ENCODE measurements around the gene VAMP8. TPM values are rescaled to one million over a fixed set of nuclear protein-coding genes. Genes with fewer than 3 reads are reported as not detected.

Gene VAMP8
- total RNA-seq, 2 donors from 2014 or later, result 185 to 222 TPM

GRCh38 chr2:85604568-85605339 lies 27.4 kb downstream of the VAMP8 start:
- no peak for DNase-seq
- Histone ChIP-seq H3K27me3 (no peaks in the 10 kb centered on the region), H3K27ac (no peak overlapping the region), H3K4me3 (no peak overlapping the region), H3K4me1 (peaks cover 4% of the 10 kb centered on the region), H3K9ac (ENCODE audit: low read depth in 2 of 2, low read length in 2 of 2) (no peak overlapping the region), H3K9me3 (no peaks in the 10 kb centered on the region), H3K36me3 (no peaks in the 10 kb centered on the region)
- TF ChIP-seq CTCF (IDR thresholded peaks at IDR 0.05), result no peak
- intact Hi-C loops (cut with DNase I), result no loop called here

DNA sequence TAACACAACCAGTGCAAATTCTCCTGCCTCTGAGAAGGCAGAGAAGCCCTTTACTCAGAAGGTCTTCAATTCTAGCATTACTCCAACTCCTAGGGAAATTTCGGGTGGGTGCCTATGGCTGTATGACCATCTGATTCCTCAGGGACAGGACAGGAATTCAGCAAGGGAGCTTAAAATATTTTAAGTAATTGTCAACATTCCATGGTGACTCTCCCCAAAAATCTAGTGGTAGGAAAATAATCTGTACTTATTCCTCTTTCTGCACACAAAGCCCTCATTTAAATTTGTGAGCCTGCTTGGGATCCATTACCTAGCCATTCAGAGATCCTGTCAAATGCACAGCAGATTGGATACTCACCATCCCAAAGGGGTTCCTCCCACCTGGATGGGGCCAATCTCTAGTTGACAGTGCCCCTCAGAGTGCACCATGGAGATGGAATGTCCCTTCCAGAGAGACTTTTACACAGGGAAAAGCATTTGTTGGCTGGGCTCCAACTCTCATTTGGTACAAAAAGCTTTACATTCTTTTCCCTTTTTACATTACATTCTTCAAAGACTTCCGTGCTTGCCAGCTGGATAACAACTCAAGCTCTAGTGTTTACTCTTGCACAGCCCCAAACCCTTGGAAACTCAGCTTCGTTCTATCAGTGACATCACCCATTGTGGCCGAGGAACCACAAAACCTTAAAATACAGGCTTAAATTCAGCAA lies 28.2 kb downstream of the VAMP8 start:
- Histone ChIP-seq H3K27ac (no peak overlapping the region), H3K4me1 (peaks cover 4% of the 10 kb centered on the region), H3K27me3 (no peaks in the 10 kb centered on the region), H3K36me3 (no peaks in the 10 kb centered on the region), H3K9ac (ENCODE audit: low read depth in 2 of 2, low read length in 2 of 2) (no peak overlapping the region), H3K9me3 (no peaks in the 10 kb centered on the region), H3K4me3 (no peak overlapping the region)
- no peak for TF ChIP-seq CTCF (IDR thresholded peaks at IDR 0.05)
- intact Hi-C loops (cut with DNase I), result no loop called here
- DNase-seq, result no peak

GRCh38 chr2:85606116-85606455 lies 28.7 kb downstream of the VAMP8 start:
- H3K9ac ChIP-seq (ENCODE audit: low read depth in 2 of 2, low read length in 2 of 2), result no peak overlapping the region
- H3K27me3 ChIP-seq, result no peaks in the 10 kb centered on the region
- H3K27ac ChIP-seq, result no peak overlapping the region
- H3K4me3 ChIP-seq, result no peak overlapping the region
- H3K9me3 ChIP-seq, result no peaks in the 10 kb centered on the region
- no peaks in the 10 kb centered on the region for H3K36me3 ChIP-seq
- intact Hi-C loops (cut with DNase I), result no loop called here
- H3K4me1 ChIP-seq, result peaks cover 6% of the 10 kb centered on the region
- no peak for TF ChIP-seq CTCF (IDR thresholded peaks at IDR 0.05)
- no peak for DNase-seq

GRCh38 chr2:85607268-85608215 lies 30.2 kb downstream of the VAMP8 start:
- DNase-seq, result no peak
- no peak overlapping the region for H3K4me3 ChIP-seq
- no peak for TF ChIP-seq CTCF (IDR thresholded peaks at IDR 0.05)
- H3K36me3 ChIP-seq, result no peaks in the 10 kb centered on the region
- H3K27me3 ChIP-seq, result no peaks in the 10 kb centered on the region
- intact Hi-C loops (cut with DNase I), result no loop called here
- H3K9ac ChIP-seq (ENCODE audit: low read depth in 2 of 2, low read length in 2 of 2), result no peak overlapping the region
- H3K4me1 ChIP-seq, result peaks cover 7% of the 10 kb centered on the region
- no peaks in the 10 kb centered on the region for H3K9me3 ChIP-seq
- H3K27ac ChIP-seq, result no peak overlapping the region

GRCh38 chr2:85611217-85611704 lies 33.9 kb downstream of the VAMP8 start:
- Histone ChIP-seq H3K27me3 (no peaks in the 10 kb centered on the region), H3K9ac (ENCODE audit: low read depth in 2 of 2, low read length in 2 of 2) (peak overlapping the region; percentile 88 to 93), H3K4me1 (peaks cover 3% of the 10 kb centered on the region), H3K27ac (peak overlapping the region; percentile 77), H3K36me3 (no peaks in the 10 kb centered on the region), H3K4me3 (peak overlapping the region; percentile 81), H3K9me3 (no peaks in the 10 kb centered on the region)
- intact Hi-C loops (cut with DNase I), result no loop called here
- no peak for DNase-seq
- no peak for TF ChIP-seq CTCF (IDR thresholded peaks at IDR 0.05)
